ENCODE results near the gene HSPB6. TPM values are rescaled to one million over a fixed set of nuclear protein-coding genes. Genes with fewer than 3 reads are reported as not detected.
"Not testable (repeated sequence)": the region's sequence is repeated elsewhere in the genome, so short reads cannot be mapped to it uniquely, and the experiment has no call there.

The HSPB6 gene, protein sequence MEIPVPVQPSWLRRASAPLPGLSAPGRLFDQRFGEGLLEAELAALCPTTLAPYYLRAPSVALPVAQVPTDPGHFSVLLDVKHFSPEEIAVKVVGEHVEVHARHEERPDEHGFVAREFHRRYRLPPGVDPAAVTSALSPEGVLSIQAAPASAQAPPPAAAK
- total RNA-seq: 863 TPM
- long read RNA-seq, transcript HSPB6-201 (3 exons, 1,457 nt): major isoform, 308 of 374 reads
- long read RNA-seq, partial matches to known transcripts: 3 of 374 reads
- long read RNA-seq, other reads (novel, unspliced or antisense): 63 of 374 reads

DNA sequence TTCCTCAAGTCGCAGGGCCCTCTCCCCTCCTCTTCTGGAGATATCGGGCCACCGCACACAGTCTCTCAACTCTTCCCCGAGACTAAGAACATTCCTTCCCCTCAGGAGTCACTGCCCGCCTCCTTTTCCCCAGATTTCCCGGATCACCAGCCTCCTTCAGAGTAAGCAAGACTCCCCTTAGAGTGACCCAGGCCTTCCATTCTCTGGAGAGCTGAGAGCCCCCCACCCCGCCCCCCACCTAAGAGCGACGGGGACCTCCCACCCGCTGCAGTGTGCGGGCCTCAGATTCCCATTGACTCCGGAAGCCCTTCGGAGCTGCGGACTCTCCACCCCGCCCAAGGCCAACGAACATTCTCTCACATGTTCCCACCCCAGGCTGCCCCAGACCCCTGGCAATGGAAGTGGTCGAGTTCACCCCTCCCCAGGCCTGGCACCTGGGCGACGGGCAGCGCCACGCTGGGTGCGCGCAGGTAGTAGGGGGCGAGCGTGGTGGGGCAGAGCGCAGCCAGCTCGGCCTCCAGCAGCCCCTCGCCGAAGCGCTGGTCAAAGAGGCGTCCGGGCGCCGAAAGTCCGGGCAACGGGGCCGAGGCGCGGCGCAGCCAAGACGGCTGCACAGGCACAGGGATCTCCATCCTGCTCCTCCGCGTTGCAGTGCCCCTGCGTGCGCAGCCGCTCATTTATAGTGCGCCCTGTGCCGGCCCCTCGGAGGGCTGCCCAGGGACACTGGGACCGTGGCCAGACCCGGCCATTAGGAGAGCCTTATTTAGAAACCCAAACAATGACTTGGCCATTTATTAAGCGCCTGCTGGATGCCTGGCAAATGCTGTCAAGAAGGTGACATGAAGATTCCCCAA, at the start of gene HSPB6:
Gene HSPB6 (minus strand): TSS at position 653 of the 854 bp plus-strand sequence. CDS start 21 bp downstream, at position 632.
- intact Hi-C loops (cut with DNase I): no loop called here
- peak; percentile 89 for DNase-seq (ENCODE audit: low spot score)

DNA sequence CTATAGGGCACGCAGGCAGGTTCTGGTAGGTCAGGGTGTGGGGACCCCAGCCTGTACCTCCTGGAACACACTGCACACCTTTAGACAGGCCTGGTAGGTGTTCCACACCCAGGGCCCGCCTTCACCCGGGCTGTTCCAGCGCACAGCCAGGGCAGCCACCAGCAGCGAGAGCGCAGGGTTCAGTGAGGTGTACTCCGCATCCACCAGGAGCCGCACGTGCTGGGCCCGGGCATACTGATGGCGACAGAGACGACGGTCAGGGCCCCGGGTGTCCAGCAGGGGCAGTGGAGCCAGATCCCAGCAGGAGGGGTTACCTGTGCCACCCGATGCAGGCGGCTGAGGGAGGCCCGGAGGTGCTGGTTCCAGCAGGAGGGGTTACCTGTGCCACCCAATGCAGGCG, 49.8 kb upstream of the HSPB6 start:
- DNase-seq (ENCODE audit: low spot score): no peak

DNA sequence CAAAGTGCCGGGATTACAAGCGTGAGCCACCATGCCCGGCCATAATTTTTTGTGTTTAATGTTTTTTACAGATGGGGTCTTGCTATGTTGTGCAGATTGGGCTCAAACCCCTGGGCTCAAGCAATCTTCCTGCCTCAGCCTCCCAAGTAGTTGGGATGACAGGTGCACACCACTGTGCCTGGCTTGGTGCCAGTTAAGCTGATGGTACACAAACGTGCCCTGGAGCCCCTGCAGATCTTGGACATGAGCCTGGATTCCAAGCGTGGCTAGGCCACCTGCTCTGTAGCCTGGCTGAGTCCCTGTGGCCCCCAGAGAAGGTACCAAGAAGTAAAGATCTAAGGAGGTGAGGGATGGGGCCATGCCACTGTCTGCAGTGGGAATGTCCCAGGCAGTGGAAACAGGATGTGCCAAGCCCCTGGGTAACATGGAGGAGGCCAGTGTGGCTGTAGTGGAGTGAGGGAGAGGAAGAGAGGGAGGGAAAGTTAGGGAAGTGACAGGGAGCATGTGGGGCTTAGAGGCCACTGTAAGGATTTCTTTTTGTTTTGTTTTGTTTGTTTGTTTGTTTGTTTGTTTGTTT, 48.8 kb upstream of the HSPB6 start:
- no peak for DNase-seq (ENCODE audit: low spot score)
- intact Hi-C loops (cut with DNase I): no loop called here

More for the DNA sequence above, 49.8 kb upstream of the HSPB6 start:
- intact Hi-C loops (cut with DNase I): no loop called here

DNA sequence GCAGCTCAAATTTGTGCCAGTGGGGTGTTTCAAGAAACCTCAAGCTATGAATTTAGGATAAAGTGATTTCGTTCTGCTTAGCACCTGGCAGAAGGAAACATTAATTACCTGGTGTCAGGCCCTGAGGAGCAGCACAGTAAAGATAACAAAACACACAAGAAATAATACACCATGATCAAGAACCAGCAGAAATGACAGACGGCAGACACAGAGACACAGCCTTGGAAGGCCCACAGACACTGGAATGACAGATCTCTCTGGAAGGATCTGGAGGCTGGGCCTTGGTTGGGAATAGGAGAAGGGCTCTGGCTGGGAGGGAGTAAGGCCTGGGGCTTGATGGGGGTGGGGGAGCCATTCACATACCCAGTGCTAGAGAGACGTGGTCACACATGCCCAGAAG, 45.0 kb upstream of the HSPB6 start:
- no peak for DNase-seq (ENCODE audit: low spot score)
- intact Hi-C loops (cut with DNase I): no loop called here

DNA sequence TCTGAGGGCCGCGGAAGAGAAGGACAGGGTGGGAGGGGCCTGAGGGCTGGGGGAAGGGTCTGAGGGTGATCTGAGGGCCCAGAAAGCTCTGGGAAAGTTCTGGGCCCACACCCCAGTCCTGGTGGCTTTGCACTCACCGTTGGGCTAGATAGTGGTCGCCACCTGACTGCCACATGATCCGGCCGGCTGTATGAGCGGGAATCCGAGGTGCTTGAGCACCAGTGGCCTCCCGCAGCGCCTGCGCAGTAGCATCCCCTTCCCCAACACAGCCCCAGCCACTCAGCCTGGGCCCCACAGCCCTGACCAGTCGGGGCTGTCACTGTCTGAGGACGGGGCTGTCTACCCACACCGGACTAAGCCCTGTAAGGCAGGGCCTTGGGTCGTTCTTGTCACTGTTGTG, 40.8 kb upstream of the HSPB6 start:
- intact Hi-C loops (cut with DNase I): no loop called here
- DNase-seq (ENCODE audit: low spot score): no peak

DNA sequence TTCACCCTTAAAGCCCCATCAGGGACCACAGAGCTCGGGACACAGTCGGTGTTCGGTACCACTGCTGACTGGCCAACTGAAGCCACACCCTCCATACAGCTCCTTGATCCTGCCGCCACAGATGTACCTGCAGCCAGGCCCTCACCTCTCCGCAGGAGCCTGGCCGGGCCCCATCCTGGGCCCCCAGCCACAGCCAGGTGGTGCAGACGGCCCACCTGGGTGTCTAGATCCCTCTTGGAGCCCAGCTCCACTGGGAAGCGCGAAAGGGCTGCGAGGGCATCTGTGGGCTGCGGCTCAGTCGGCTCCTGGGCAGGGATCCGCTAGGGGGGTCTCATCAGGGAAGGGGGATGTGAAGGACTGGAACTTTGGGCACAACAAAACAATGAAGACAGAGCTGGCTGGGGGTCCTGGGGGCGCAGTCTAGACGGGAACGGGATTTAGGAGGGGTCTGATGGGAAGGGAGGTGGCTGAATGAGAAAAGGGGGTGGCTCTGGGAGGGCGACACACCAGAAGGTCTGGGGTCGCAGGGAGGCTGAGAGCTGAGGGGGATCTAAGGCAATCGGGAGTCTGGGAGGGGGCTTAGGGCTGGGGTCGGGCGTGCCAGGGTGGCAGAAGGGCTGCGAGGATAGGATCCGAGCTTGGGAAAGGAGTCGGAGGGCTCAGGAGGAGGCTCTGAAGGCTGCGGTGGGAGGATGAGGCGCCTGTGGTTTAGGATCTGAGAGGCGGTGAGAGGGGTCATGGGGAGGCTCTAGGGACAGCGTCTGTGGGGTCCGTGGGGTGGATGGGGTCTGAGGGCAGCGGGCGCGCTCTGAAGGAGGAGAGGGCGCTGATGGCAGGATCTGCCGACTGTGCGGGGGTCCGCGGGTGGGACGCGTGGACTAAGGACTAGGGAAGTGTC, 40.1 kb upstream of the HSPB6 start:
- no peak for DNase-seq (ENCODE audit: low spot score)
- intact Hi-C loops (cut with DNase I): no loop called here

DNA sequence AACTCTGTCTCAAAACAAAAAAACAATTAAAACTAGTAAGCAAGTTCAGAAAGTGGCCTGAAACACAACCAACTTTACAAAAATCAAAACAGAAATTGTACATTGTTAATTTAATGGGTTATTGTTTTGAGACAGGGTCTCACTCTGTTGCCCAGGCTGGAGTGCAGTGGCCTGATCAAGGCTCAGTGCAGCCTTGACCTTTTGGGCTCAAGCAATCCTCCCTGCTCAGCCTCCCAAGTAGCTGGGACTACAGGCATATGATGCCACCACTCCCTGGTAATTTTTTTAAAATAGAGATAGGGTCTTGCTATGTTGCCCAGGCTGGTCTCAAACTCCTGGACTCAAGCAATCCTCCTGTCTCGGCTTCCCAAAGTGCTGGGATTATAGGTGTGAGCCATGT, 38.7 kb upstream of the HSPB6 start:
- intact Hi-C loops (cut with DNase I): not testable (repeated sequence)

DNA sequence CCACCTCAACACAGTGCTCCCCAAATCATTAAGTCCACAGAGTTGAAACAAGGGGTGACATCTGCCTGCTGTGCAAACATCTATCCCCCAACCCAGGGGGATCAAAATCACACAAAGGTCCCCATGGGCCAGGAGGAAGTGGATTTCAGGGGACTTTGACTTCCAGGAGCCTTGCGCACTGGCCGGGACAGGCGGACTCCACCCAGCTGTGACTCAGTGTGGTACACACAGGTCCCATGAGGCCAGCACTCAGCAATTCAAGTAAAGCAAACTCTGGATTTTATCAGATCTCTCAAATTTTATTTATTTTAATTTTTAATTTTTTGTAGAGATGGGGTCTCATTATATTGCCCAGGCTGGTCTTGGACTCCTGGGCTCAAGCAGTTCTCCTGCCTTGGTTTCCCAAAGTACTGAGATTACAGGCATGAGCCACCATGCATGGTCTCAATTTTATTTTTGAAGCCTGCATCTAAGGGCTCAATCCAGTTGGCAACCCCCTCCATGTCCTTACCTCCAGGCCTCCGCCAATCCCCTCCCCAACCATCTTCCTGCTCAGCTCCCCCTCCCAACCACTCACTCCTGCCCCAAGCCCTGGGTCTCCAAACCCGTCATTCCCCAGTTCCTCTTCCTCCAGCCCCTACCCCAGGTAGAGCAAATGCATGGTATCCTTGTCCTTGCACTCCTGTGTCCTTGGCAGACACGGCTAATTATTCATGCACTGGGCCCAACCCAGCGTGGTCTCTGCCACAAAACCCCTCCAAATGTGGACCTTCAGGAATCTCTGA, 36.7 kb upstream of the HSPB6 start:
- no peak for DNase-seq (ENCODE audit: low spot score)
- intact Hi-C loops (cut with DNase I): no loop called here

More for the DNA sequence above, 38.7 kb upstream of the HSPB6 start:
- DNase-seq (ENCODE audit: low spot score): not testable (repeated sequence)

DNA sequence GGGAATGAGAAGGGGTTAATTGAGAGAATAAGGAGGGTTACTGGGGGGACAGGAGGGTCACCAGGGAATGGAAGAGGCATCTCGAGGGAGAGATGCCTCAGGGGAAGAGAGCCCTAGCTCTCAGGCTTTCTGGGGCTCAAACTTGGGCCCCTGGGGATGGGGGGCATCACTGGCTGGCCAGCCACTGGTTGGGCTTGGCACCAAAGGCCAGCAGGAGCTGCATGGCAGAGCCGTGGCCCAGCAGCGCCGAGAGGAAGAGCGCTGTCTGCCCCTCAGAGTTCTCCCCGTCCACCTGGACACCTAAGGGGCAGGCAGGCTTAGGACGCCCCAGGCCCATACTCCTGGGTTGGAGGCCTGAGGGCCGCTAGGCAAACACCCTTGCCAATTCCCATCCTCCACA, 36.1 kb upstream of the HSPB6 start:
- intact Hi-C loops (cut with DNase I): no loop called here
- DNase-seq (ENCODE audit: low spot score): no peak

DNA sequence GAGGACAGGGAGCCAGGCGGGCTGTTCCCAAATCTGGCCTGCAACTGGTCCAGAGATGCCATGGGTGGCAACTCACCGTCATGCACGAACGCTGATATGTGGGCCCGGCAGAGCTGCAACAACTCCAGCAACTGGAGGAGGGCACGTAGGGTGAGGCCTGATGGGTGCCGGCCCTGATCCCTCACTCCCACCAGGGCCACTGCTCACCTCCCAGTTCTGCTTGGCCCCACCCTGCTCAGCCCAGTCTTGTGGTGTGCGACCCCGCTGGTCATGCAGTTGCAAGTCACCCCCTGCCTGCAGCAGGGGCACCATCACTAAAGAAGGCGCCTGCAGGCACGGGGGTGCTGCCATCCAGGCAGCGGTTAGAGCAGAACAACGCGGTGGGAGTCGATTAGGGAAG, 35.5 kb upstream of the HSPB6 start:
- no peak for DNase-seq (ENCODE audit: low spot score)
- intact Hi-C loops (cut with DNase I): no loop called here

DNA sequence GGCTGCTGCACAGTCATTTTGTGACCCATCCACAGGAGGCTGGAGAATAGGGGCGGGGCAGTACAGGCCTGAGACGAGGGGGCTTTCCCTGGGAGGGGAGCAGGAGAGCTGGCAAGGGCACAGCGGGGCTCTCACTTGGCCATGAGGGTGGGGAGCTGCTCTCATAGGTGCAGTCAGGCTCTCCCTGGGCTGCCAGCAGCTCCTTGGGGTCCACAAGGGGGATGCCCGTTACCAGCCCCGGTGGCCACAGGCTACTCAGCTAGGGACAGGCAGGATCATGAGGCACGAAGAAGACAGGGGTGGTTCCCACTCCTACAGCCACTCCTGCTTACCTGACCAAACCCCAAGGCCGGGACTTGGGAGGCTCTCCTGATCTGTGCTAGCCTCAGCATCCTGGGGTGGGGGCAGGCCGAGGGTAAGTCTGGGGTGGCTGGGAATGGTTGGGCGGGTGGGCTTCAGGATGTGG, 35.0 kb upstream of the HSPB6 start:
- no peak for DNase-seq (ENCODE audit: low spot score)

DNA sequence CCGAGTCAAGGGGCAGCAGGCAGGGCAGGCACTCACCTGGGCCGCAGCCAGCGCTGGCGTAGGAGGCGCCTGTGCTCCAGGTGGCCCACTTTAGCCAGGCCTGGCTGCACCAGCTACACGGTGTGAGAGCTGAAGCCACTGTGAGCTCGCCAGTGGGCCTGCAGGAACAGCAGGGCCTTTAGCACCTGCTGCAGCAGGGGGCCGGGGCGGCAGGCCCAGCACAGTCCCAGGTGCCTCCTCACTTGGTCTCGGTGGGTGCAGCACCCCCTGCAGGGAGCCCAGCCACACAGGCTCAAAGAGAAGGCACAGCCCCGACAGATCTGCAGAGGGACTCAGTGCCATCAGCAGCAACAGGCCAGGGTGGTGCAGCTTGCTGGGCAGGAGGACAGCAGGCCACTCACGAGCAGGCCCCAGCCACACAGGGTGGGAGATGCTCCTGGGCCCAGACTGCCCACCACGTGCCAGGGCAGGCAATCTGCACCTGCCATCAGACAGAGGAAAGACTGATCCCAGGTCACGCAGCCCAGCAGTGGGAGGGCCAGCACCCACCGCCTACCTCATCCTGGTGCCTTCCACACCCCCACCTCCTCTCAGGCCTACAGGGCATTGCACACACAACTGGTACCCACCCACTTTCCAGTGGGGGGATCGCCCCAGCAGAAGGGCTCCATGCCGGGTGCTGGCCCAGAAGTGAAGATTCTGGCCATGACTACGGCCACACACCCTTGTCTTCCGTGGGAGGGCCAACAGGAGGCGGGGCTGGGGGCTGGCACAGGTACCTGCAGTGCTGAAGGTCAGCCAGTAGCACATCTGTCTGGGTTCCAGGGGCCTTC, 34.4 kb upstream of the HSPB6 start:
- intact Hi-C loops (cut with DNase I): no loop called here
- no peak for DNase-seq (ENCODE audit: low spot score)

More for the DNA sequence above, 35.0 kb upstream of the HSPB6 start:
- intact Hi-C loops (cut with DNase I): no loop called here

DNA sequence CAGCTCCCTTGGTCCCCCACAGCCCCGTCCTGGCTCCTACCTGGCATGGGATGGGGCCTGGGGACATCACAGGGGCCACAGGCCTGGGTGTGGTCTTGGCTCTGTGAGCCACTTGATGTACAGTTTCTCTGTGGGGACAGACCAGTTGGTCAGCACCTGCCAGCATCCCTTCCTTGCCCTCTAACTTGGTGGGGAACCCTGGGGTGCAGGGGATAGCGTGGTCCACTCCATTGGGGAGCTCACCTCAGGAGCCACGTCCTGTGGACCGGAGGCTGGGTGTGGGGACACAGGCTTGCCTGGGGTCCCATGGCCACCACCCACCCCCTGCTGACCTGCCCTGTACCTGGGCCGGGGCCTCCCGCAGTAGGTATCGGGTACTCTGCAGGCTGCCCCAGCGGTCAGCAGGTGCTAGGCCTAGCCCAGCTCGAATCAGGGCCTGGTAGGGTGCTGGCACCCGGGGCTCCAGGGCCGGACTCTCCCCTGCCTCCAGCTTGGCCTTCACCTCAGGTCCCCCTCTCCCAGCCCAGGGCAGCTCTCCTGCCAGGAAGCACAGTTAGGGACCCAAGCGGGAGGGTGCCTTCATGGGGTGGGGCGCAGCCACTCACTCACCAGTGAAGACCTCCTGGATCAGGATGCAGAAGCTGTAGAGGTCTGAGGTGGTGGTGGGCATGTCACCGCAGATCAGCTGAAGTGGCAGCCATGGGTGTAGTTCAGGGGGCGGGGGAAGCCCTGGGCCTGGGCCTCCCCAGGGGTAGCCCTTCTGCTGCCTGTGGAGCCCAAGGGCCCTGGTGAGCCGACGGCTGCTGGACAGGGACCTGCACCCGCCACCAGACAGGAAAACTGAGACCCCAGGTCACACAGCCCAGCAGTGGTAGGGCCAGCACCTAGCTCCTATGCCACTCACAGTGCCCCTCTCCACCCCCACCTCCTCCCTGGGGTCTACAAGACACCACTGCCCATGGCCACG, 33.4 kb upstream of the HSPB6 start:
- intact Hi-C loops (cut with DNase I): no loop called here
- DNase-seq (ENCODE audit: low spot score): no peak

DNA sequence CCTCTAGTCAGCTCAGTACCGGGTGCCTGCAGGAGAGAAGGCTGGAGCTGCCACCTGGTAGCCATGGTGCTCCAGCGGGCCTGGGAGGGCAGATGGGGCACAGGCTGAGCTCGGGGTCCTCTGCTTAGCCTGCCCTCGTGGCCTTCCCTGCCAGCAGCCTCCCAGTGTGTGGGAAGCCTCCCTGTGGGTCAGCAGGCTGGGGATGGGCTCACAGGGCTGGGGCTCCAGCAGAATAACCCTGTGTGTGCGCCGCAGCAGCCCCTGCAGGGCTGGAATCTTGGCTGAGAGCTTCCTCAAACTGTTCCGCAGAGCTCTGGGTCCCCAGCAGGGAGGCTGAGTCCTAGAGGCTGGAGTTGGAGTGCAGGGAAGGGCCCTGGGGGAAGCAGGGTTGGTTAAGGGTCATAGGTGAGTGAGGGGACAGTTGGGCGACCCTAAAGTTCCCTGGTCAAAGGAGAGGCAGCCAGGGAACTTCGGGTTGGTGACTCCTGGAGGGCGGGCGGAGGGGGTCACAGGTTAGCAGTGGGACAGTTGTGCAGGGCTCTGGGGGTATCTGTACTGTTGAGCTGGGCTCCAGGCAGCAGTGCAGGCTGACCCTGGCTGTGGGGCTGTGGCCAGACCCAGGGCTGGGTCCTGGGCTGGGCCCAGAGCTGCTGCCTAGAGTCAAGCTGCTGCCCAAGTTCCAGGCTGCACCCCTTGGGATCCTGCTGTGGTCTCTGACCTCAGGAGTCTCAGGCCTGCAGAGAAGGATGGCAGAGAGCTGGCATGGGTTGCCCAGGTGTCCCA, 32.6 kb upstream of the HSPB6 start:
- no peak for DNase-seq (ENCODE audit: low spot score)
- intact Hi-C loops (cut with DNase I): no loop called here

DNA sequence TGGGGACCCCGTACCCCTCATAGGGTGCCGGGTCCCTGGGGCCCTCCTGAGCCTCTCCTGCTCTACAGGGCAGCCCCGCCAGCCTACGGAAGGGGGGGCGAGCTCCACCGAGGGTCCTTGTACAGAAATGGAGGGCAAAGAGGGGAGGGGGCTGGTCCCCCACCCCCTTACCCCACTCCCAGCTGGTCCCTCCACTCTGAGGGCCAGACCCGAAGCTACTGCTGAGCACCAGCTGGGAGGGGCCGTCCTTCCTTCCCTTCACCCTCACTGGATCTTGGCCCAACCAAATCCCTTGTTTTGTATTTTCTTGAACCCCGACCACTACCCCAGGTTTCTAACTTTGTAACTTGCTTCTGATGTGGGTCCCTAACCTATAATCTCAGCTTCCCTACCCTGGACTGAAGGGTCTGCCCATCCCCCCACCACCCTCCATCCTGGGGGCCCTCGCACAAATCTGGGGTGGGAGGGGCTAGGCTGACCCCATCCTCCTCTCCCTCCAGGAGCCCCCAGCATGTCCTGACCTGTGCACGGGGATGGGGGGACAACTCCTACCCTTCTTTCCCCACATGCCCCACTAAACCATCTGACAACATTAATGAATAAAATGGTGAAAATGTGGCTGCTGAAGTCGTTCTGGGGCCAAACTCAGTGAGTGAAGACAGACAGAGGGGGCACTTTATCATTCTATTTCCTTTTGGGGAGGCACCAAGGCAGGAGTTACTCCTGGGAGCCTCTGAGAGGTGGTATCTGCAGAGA, 31.6 kb upstream of the HSPB6 start:
- intact Hi-C loops (cut with DNase I): no loop called here
- DNase-seq (ENCODE audit: low spot score): no peak

Measured in cardiac septum (tissue), 1 donor.